SK-N-SH (cell line): ENCODE measurements around the gene ELMOD1. TPM values are rescaled to one million over a fixed set of nuclear protein-coding genes. Genes with fewer than 3 reads are reported as not detected.

Experiments used
- CTCF ChIA-PET: fragments of 300-600, 350-600 bp; formaldehyde crosslinking; extraction: SDS; loops from one replicate; lab custom pipeline; 2021; lab: Yijun Ruan, JAX
- POLR2A ChIA-PET: fragments of 350-600 bp; sonication (Branson Sonifier 250); formaldehyde crosslinking; extraction: SDS; loops from one replicate; lab custom pipeline; 2020; ENCODE audit warnings: antibody characterized with exemption, inconsistent platforms; lab: Yijun Ruan, JAX
- DNase-seq: peaks from one replicate; pipeline ENCODE4 v3.0.0; 2012
- H2AFZ ChIP-seq: fragments of 200-600 bp; sonication (generic); 2 replicates; pipeline ENCODE4 v1.8.1; 2016; ENCODE audit warnings: antibody characterized with exemption, mild to moderate bottlenecking, low read depth
- H3F3A ChIP-seq: fragments of 200-600 bp; sonication (generic); replicated peaks from 2 replicates; pipeline ENCODE3; 2016; ENCODE audit warnings: antibody characterized with exemption, mild to moderate bottlenecking; ENCODE audit not compliant: insufficient read depth
- H3K27ac ChIP-seq, 2 experiments: fragments of 200-500 bp in 1 of 2; fragments of 200-600 bp in 1 of 2; sonication (Bioruptor generic) in 1 of 2; sonication (generic), shearing (Covaris generic) in 1 of 2; 2 replicates each; pipeline versions ENCODE4 v1.5.1 to v1.6.1; 2014 to 2016; ENCODE audit warnings: low read depth in 2 of 2, inconsistent platforms in 1 of 2, low read length in 1 of 2, mild to moderate bottlenecking in 1 of 2, mixed read lengths in 1 of 2
- H3K27me3 ChIP-seq: fragments of 200-600 bp; sonication (generic), shearing (Covaris generic); 2 replicates; pipeline ENCODE4 v1.6.1; 2016; ENCODE audit warnings: mixed run types; ENCODE audit not compliant: insufficient read depth
- H3K36me3 ChIP-seq, 2 experiments: fragments of 200-500 bp in 1 of 2; fragments of 200-600 bp in 1 of 2; sonication (Bioruptor generic) in 1 of 2; sonication (generic) in 1 of 2; replicated peaks in 1 of 2; 2 replicates each; pipeline versions ENCODE3 to v1.5.1; 2014 to 2016; ENCODE audit warnings: low read length in 1 of 2, mild to moderate bottlenecking in 1 of 2; ENCODE audit not compliant: insufficient read depth in 2 of 2, control insufficient read depth in 1 of 2
- H3K4me1 ChIP-seq, 2 experiments: fragments of 200-500 bp in 1 of 2; fragments of 200-600 bp in 1 of 2; sonication (Bioruptor generic) in 1 of 2; sonication (generic), shearing (Covaris generic) in 1 of 2; 2 replicates each; pipeline versions ENCODE4 v1.5.1 to v1.6.1; 2014 to 2016; ENCODE audit warnings: low read depth in 1 of 2, low read length in 1 of 2, mixed run types in 1 of 2; ENCODE audit not compliant: insufficient read depth in 2 of 2, control insufficient read depth in 1 of 2
- H3K4me2 ChIP-seq: fragments of 200-600 bp; sonication (generic), shearing (Covaris generic); 2 replicates; pipeline ENCODE4 v1.6.1; 2017; ENCODE audit warnings: mixed run types
- H3K4me3 ChIP-seq, 2 experiments: fragments of 200-500 bp in 1 of 2; fragments of 200-600 bp in 1 of 2; sonication (Bioruptor generic) in 1 of 2; sonication (generic), shearing (Covaris generic) in 1 of 2; 2 replicates each; pipeline versions ENCODE4 v1.5.1 to v1.8.1; 2014 to 2016; ENCODE audit warnings: low read depth in 2 of 2, inconsistent platforms in 1 of 2, low read length in 1 of 2, mild to moderate bottlenecking in 1 of 2, mixed read lengths in 1 of 2, moderate library complexity in 1 of 2
- H3K79me2 ChIP-seq: fragments of 200-600 bp; sonication (generic); 2 replicates; pipeline ENCODE4 v1.8.1; 2017; ENCODE audit warnings: mild to moderate bottlenecking; ENCODE audit not compliant: insufficient read depth
- H3K9ac ChIP-seq: fragments of 200-600 bp; sonication (generic); 2 replicates; pipeline ENCODE4 v1.6.1; 2017; ENCODE audit warnings: mixed run types
- H3K9me2 ChIP-seq: fragments of 200-600 bp; sonication (generic); 2 replicates; pipeline ENCODE4 v1.6.1; 2017; ENCODE audit warnings: mixed run types
- H3K9me3 ChIP-seq: fragments of 200-600 bp; sonication (generic); 2 replicates; pipeline ENCODE4 v1.6.1; 2017; ENCODE audit warnings: mixed run types, mild to moderate bottlenecking, moderate library complexity
- H4K20me1 ChIP-seq: fragments of 200-600 bp; sonication (generic); 2 replicates; pipeline ENCODE4 v1.6.1; 2017; ENCODE audit warnings: mild to moderate bottlenecking, mixed run types; ENCODE audit not compliant: insufficient read depth
- CHD2 ChIP-seq: fragments of 150-350 bp; IDR thresholded peaks from 2 replicates; pipeline ENCODE4 v1.6.1; 2018; ENCODE audit warnings: low read length; ENCODE audit not compliant: partially characterized antibody
- ELF1 ChIP-seq: IDR thresholded peaks from 2 replicates; pipeline ENCODE4 v1.4.0; 2012
- FOXM1 ChIP-seq: IDR thresholded peaks from 2 replicates; pipeline ENCODE4 v1.4.0; 2012; ENCODE audit warnings: low read depth, mild to moderate bottlenecking
- GATA2 ChIP-seq: sonication (generic); formaldehyde crosslinking; IDR thresholded peaks from 2 replicates; pipeline ENCODE4 v1.5.0; 2020; ENCODE audit warnings: mild to moderate bottlenecking, missing genetic modification reagents
- JUND ChIP-seq: IDR thresholded peaks from 2 replicates; pipeline ENCODE4 v1.4.0; 2012
- MEF2A ChIP-seq: IDR thresholded peaks from 2 replicates; pipeline ENCODE4 v1.4.0; 2012; ENCODE audit warnings: low read depth, borderline replicate concordance
- MXI1 ChIP-seq: IDR thresholded peaks from 2 replicates; pipeline ENCODE4 v1.6.1; 2012; ENCODE audit warnings: mild to moderate bottlenecking, low read depth, low read length, improper control_type of control experiment
- NFIC ChIP-seq: IDR thresholded peaks from 2 replicates; pipeline ENCODE4 v1.4.0; 2012; ENCODE audit warnings: borderline replicate concordance
- RCOR1 ChIP-seq: fragments of 150-350 bp; IDR thresholded peaks from 2 replicates; pipeline ENCODE4 v1.6.1; 2017; ENCODE audit warnings: antibody characterized with exemption, low read length
- RFX5 ChIP-seq: IDR thresholded peaks from 2 replicates; pipeline ENCODE4 v1.6.1; 2012; ENCODE audit warnings: mild to moderate bottlenecking, improper control_type of control experiment, low read length
- RXRA ChIP-seq: IDR thresholded peaks from 2 replicates; pipeline ENCODE4 v1.4.0; 2012; ENCODE audit warnings: low read depth, mild to moderate bottlenecking, borderline replicate concordance
- SIN3A ChIP-seq: IDR thresholded peaks from 2 replicates; pipeline ENCODE4 v1.6.1; 2012; ENCODE audit warnings: low read depth, mild to moderate bottlenecking, low read length, moderate library complexity, borderline replicate concordance
- SMC3 ChIP-seq: IDR thresholded peaks from 2 replicates; pipeline ENCODE4 v1.6.1; 2012; ENCODE audit warnings: low read depth, low read length, improper control_type of control experiment
- TCF12 ChIP-seq: IDR thresholded peaks from 2 replicates; pipeline ENCODE4 v1.4.0; 2012
- YY1 ChIP-seq: IDR thresholded peaks from 2 replicates; pipeline ENCODE4 v1.4.0; 2012; ENCODE audit warnings: low read depth, mild to moderate bottlenecking
- WGBS: methylation state at CpG from one replicate; pipeline ENCODE4 v1.1.6; 2017; ENCODE audit warnings: low lambda C conversion rate; 5-methylcytosine and 5-hydroxymethylcytosine counted together
- polyA plus RNA-seq, 3 experiments: library from polyadenylated mRNA; depleted of rRNA; stranded (reverse); fragments of >200 nt; gene quantifications; 2 replicates each; pipeline ENCODE4 v1.2.3, GENCODE V29; 2012
- TF ChIP-seq, protein P1 (sequence below): fragments of 150-350 bp; IDR thresholded peaks from 2 replicates; pipeline ENCODE4 v1.6.1; 2016; ENCODE audit warnings: mild to moderate bottlenecking, low read depth, low read length
- TF ChIP-seq, protein P2 (sequence below): IDR thresholded peaks from 2 replicates; pipeline ENCODE4 v1.4.0; 2012; ENCODE audit warnings: low read depth
- TF ChIP-seq, protein P3 (sequence below): fragments of 200-600 bp; sonication (generic); IDR thresholded peaks from 2 replicates; pipeline ENCODE4 v1.6.1; 2017; ENCODE audit warnings: antibody characterized with exemption, mild to moderate bottlenecking, moderate library complexity
- TF ChIP-seq, protein P4 (sequence below): IDR thresholded peaks from 2 replicates; pipeline ENCODE4; 2012

ELMOD1 gene
- polyA plus RNA-seq, 1 of the 3 experiments (the other 2 are of a cell fraction), result not detected

DNA sequence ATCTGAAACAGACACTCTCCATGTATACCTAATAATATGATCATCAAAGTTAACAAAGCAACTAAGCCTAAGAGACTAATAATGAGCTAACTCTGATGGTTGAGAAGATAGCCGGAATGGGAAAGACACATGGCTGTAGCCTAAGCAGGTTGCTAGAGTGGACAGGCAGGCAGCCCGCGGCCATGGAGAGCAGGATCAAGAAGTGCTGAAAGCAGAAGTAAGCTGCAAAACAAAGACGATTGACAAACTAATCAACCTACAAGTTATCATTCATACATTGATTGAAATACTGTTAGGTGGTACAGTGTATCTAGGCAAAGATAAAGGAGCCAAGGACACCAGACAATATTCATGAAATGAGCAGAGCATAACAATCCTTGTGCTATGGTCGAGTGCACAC is 91.6 kb downstream of the ELMOD1 start:
- Histone ChIP-seq H3K36me3 (no peaks in the 10 kb centered on the region), H4K20me1 (no peaks in the 10 kb centered on the region), H3K9ac (no peak overlapping the region), H3K9me3 (no peaks in the 10 kb centered on the region), H3K4me3 (no peak overlapping the region), H3K9me2 (no peaks in the 10 kb centered on the region), H2AFZ (no peak overlapping the region), H3K27me3 (no peaks in the 10 kb centered on the region; the same call in 1 of the 2 replicates), H3K27ac (no peak overlapping the region), H3K79me2 (no peaks in the 10 kb centered on the region), H3K4me2 (no peak overlapping the region), H3K4me1 (no peaks in the 10 kb centered on the region), H3F3A (no peaks in the 10 kb centered on the region)
- no peak for DNase-seq
- CTCF ChIA-PET, result interaction anchor here (0.7 to 1.4 kb wide), 4 partner anchors 106 to 134 kb away, joined by 3 to 5 read pairs (median 3); no protein-coding TSS in a partner anchor
- TF ChIP-seq RXRA (no peak), RCOR1 (no peak), SIN3A (no peak), SMC3 (no peak), NFIC (no peak), ELF1 (no peak), JUND (no peak), FOXM1 (no peak), MXI1 (no peak), RFX5 (no peak), TCF12 (no peak), MEF2A (no peak), GATA2 (CRISPR knock-in tag) (no peak)
- TF ChIP-seq, protein P1, sequence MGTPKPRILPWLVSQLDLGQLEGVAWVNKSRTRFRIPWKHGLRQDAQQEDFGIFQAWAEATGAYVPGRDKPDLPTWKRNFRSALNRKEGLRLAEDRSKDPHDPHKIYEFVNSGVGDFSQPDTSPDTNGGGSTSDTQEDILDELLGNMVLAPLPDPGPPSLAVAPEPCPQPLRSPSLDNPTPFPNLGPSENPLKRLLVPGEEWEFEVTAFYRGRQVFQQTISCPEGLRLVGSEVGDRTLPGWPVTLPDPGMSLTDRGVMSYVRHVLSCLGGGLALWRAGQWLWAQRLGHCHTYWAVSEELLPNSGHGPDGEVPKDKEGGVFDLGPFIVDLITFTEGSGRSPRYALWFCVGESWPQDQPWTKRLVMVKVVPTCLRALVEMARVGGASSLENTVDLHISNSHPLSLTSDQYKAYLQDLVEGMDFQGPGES, result no peak
- TF ChIP-seq, protein P2, sequence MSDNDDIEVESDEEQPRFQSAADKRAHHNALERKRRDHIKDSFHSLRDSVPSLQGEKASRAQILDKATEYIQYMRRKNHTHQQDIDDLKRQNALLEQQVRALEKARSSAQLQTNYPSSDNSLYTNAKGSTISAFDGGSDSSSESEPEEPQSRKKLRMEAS, result no peak
- POLR2A ChIA-PET, result no interaction called here
- 22% methylated on average over 5 of the region's 5 CpGs for WGBS

DNA sequence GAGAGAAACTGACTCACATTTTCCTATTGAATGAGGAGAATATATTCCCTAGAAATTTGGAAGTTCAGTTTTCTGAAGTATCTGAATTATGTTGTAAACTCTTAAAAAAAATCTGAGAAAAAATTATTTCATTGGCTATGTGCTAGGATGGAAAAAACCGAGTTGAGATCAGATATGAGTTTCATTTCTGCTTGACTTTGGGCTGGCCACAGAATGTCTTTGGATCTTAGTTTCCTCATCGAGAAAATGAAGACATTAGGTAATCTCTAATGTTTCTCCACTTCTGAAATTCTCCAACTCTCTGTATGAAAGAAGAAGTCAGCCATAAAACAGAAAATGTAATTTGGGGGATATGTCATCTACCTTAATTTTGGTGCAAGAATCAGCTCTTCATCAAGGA is 92.1 kb downstream of the ELMOD1 start:
- H3K4me2 ChIP-seq, result no peak overlapping the region
- no peaks in the 10 kb centered on the region for H3K9me3 ChIP-seq
- POLR2A ChIA-PET, result no interaction called here
- no peak for TF ChIP-seq NFIC
- no peak for TF ChIP-seq GATA2 (CRISPR knock-in tag)
- TF ChIP-seq, protein P3, sequence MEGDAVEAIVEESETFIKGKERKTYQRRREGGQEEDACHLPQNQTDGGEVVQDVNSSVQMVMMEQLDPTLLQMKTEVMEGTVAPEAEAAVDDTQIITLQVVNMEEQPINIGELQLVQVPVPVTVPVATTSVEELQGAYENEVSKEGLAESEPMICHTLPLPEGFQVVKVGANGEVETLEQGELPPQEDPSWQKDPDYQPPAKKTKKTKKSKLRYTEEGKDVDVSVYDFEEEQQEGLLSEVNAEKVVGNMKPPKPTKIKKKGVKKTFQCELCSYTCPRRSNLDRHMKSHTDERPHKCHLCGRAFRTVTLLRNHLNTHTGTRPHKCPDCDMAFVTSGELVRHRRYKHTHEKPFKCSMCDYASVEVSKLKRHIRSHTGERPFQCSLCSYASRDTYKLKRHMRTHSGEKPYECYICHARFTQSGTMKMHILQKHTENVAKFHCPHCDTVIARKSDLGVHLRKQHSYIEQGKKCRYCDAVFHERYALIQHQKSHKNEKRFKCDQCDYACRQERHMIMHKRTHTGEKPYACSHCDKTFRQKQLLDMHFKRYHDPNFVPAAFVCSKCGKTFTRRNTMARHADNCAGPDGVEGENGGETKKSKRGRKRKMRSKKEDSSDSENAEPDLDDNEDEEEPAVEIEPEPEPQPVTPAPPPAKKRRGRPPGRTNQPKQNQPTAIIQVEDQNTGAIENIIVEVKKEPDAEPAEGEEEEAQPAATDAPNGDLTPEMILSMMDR, result no peak
- no peak for TF ChIP-seq YY1
- no peak for TF ChIP-seq TCF12
- TF ChIP-seq, protein P1, result no peak
- TF ChIP-seq, protein P4, sequence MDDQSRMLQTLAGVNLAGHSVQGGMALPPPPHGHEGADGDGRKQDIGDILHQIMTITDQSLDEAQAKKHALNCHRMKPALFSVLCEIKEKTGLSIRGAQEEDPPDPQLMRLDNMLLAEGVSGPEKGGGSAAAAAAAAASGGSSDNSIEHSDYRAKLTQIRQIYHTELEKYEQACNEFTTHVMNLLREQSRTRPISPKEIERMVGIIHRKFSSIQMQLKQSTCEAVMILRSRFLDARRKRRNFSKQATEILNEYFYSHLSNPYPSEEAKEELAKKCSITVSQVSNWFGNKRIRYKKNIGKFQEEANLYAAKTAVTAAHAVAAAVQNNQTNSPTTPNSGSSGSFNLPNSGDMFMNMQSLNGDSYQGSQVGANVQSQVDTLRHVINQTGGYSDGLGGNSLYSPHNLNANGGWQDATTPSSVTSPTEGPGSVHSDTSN, result no peak
- TF ChIP-seq CHD2, result no peak
- H2AFZ ChIP-seq, result no peak overlapping the region
- H3K9ac ChIP-seq, result no peak overlapping the region
- H3K79me2 ChIP-seq, result no peaks in the 10 kb centered on the region
- H4K20me1 ChIP-seq, result no peaks in the 10 kb centered on the region
- H3K4me3 ChIP-seq, result no peak overlapping the region
- no peaks in the 10 kb centered on the region for H3K4me1 ChIP-seq
- CTCF ChIA-PET, result interaction anchor here (0.7 to 1.6 kb wide), 6 partner anchors 13 to 134 kb away, joined by 3 to 5 read pairs (median 3); no protein-coding TSS in a partner anchor
- H3F3A ChIP-seq, result no peaks in the 10 kb centered on the region
- no peaks in the 10 kb centered on the region for H3K9me2 ChIP-seq
- H3K27ac ChIP-seq, result no peak overlapping the region
- DNase-seq, result no peak
- no peaks in the 10 kb centered on the region; the same call in 1 of the 2 replicates for H3K27me3 ChIP-seq
- no peaks in the 10 kb centered on the region for H3K36me3 ChIP-seq
- 10% methylated on average over 2 of the region's 2 CpGs for WGBS
